Keratinocyte (primary cell): ENCODE results near the gene CTXN1. TPM values are rescaled to one million over a fixed set of nuclear protein-coding genes. Genes with fewer than 3 reads are reported as not detected.

Experiments used
- DNase-seq: peaks from one replicate; pipeline ENCODE4 v3.0.0-alpha.2; 2011; ENCODE audit warnings: low read depth, missing footprints, low spot score
- FAIRE-seq: peaks from 2 replicates; lab custom pipeline; 2011; peaks lifted over from hg19 to GRCh38; lab: Jason Lieb, UNC
- H2AFZ ChIP-seq: 2 replicates; pipeline ENCODE4 v1.6.0; 2012; ENCODE audit warnings: low read length, control low read depth, inconsistent platforms; ENCODE audit not compliant: control insufficient read depth
- H3K27ac ChIP-seq: 2 replicates; pipeline ENCODE4 v1.5.1; 2011; ENCODE audit warnings: low read length; ENCODE audit not compliant: control insufficient read depth, insufficient read depth
- H3K27me3 ChIP-seq: 3 replicates; pipeline ENCODE4 v1.6.0; 2011; ENCODE audit warnings: low read length; ENCODE audit not compliant: control insufficient read depth, insufficient read depth; ENCODE audit errors: extremely low read depth
- H3K36me3 ChIP-seq, 2 experiments: 2 replicates in 1 of 2; 3 replicates in 1 of 2; pipeline ENCODE4 v1.5.1; 2011; ENCODE audit warnings: low read length in 2 of 2, mild to moderate bottlenecking in 1 of 2; ENCODE audit not compliant: control insufficient read depth in 2 of 2, insufficient read depth in 2 of 2; ENCODE audit errors: extremely low read depth in 1 of 2
- H3K4me1 ChIP-seq: 3 replicates; pipeline ENCODE4 v1.5.1; 2011; ENCODE audit warnings: low read length; ENCODE audit not compliant: control insufficient read depth, insufficient read depth; ENCODE audit errors: extremely low read depth
- H3K4me2 ChIP-seq: 3 replicates; pipeline ENCODE4 v1.6.0; 2011; ENCODE audit warnings: low read depth, low read length; ENCODE audit not compliant: control insufficient read depth, insufficient read depth; ENCODE audit errors: extremely low read depth
- H3K4me3 ChIP-seq, 3 experiments: fragments of 200-600 bp in 1 of 3; sonication (generic) in 1 of 3; 2 replicates in 2 of 3; 3 replicates in 1 of 3; pipeline ENCODE4 v1.5.1; 2011 to 2016; ENCODE audit warnings: low read length in 3 of 3, mild to moderate bottlenecking in 3 of 3, control low read depth in 2 of 3, inconsistent platforms in 1 of 3, low read depth in 1 of 3, mixed read lengths in 1 of 3, mixed run types in 1 of 3, moderate library complexity in 1 of 3; ENCODE audit not compliant: control insufficient read depth in 2 of 3, insufficient read depth in 2 of 3; ENCODE audit errors: extremely low read depth in 1 of 3
- H3K79me2 ChIP-seq: 2 replicates; pipeline ENCODE4 v1.6.0; 2012; ENCODE audit warnings: low read length; ENCODE audit not compliant: control insufficient read depth, insufficient read depth
- H3K9ac ChIP-seq: 3 replicates; pipeline ENCODE4 v1.6.0; 2011; ENCODE audit warnings: low read length; ENCODE audit not compliant: control insufficient read depth, insufficient read depth; ENCODE audit errors: extremely low read depth
- H3K9me1 ChIP-seq: 3 replicates; pipeline ENCODE4 v1.6.0; 2011; ENCODE audit warnings: low read length; ENCODE audit not compliant: control insufficient read depth, insufficient read depth; ENCODE audit errors: extremely low read depth
- H3K9me3 ChIP-seq: 2 replicates; pipeline ENCODE4 v1.5.1; 2012; ENCODE audit warnings: low read depth, low read length; ENCODE audit not compliant: control insufficient read depth
- H4K20me1 ChIP-seq: 3 replicates; pipeline ENCODE4 v1.6.0; 2011; ENCODE audit warnings: low read length; ENCODE audit not compliant: control insufficient read depth, insufficient read depth; ENCODE audit errors: extremely low read depth
- EZH2 ChIP-seq: IDR thresholded peaks from one replicate; pipeline ENCODE4 v1.6.1; 2012; ENCODE audit warnings: inconsistent platforms, mild to moderate bottlenecking, low read length, moderate library complexity
- dilution Hi-C: fragments of 300-500 bp; cut with MboI; formaldehyde crosslinking; loops from one replicate; pipeline ENCODE4 v1.7.0; 2020; ENCODE audit warnings: low sequenced_read_pairs; ENCODE audit not compliant: extremely low pct_ligation_motif_present
- polyA plus RNA-seq, 5 experiments: library from polyadenylated mRNA; depleted of rRNA in 3 of 5; stranded (reverse) in 3 of 5; stranded (forward) in 1 of 5; unstranded in 1 of 5; fragments of >200 nt; gene quantifications; 1 replicate in 1 of 5; 2 replicates in 3 of 5; 3 replicates in 1 of 5; pipeline versions ENCODE4 v1.2.1 to v1.2.3, GENCODE V29; 2011 to 2012; ENCODE audit warnings: missing spikeins in 2 of 5, low read depth in 1 of 5, low replicate concordance in 1 of 5
- TF ChIP-seq, protein P1 (sequence below), 3 experiments: IDR thresholded peaks in 1 of 3; conservative IDR thresholded peaks in 1 of 3; optimal IDR thresholded peaks in 1 of 3; 2 replicates in 2 of 3; 3 replicates in 1 of 3; pipeline versions ENCODE3 to v1.5.1; 2011; ENCODE audit warnings: low read length in 3 of 3, mild to moderate bottlenecking in 3 of 3, moderate library complexity in 2 of 3, control low read depth in 1 of 3, inconsistent platforms in 1 of 3; ENCODE audit not compliant: insufficient read depth in 2 of 3; ENCODE audit errors: extremely low read depth in 1 of 3

CTXN1 gene
- polyA plus RNA-seq, 1 donor (not counting 4 experiments of a cell fraction or from before 2014, with no cell fraction given): 0.41 TPM

DNA sequence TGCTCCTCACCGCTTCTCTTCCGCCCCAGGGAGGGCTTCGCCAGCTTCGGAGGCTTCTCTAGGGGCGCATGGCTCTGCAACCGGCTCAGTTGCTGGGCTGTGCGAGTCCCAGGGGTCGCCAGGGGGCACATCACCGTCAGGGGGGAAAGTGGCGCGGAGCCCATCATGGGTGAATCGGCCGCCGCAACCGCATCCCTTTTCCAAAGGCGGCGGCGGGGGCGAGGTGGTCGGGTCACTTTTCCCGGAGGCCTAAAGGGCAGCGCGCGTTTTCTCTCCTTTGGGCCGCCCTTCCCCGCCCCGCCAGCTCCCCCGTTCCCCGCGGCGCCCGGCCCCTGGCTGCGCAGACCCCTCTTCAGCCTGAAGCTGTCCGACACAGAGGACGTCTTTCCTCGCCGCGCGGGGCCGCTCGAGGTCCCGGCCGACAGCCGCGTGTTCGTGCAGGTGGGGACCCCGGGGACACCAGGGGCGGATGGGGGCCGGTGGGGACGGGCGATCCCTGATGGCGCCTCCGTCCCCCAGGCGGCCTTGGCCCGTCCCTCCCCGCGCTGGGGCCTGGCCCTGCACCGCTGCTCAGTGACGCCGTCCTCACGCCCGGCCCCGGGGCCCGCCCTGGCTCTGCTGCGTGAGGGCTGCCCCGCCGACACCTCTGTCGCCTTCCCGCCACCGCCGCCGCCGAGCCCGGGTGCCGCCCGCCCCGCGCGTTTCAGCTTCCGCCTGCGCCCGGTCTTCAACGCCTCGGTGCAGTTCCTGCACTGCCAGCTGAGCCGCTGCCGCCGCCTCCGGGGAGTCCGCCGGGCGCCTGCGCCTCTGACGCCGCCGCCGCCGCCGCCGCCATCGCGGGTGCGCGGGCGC lies 9.6 kb downstream of the CTXN1 start:
- TF ChIP-seq, protein P1, sequence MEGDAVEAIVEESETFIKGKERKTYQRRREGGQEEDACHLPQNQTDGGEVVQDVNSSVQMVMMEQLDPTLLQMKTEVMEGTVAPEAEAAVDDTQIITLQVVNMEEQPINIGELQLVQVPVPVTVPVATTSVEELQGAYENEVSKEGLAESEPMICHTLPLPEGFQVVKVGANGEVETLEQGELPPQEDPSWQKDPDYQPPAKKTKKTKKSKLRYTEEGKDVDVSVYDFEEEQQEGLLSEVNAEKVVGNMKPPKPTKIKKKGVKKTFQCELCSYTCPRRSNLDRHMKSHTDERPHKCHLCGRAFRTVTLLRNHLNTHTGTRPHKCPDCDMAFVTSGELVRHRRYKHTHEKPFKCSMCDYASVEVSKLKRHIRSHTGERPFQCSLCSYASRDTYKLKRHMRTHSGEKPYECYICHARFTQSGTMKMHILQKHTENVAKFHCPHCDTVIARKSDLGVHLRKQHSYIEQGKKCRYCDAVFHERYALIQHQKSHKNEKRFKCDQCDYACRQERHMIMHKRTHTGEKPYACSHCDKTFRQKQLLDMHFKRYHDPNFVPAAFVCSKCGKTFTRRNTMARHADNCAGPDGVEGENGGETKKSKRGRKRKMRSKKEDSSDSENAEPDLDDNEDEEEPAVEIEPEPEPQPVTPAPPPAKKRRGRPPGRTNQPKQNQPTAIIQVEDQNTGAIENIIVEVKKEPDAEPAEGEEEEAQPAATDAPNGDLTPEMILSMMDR (optimal IDR thresholded peaks at IDR 0.05 in 1 of 3, IDR thresholded peaks at IDR 0.05 in 1 of 3, conservative IDR thresholded peaks at IDR 0.05 in 1 of 3; ENCODE audit: extremely low read depth in 1 of 3, insufficient read depth in 2 of 3, low read length in 3 of 3): no peak
- TF ChIP-seq EZH2: peak; percentile 25
- no peak overlapping the region for H3K27ac ChIP-seq
- H3K4me3 ChIP-seq: peak overlapping the region; percentile 13 to 59 (median 37)
- H4K20me1 ChIP-seq: no peaks in the 10 kb centered on the region
- peaks cover 24% of the 10 kb centered on the region for H3K27me3 ChIP-seq
- H3K9ac ChIP-seq: peak overlapping the region; percentile 40
- peaks cover 3 to 5% of the 10 kb centered on the region in 2 experiments for H3K36me3 ChIP-seq
- H3K4me2 ChIP-seq: peak overlapping the region; percentile 81
- no peak for DNase-seq
- no peaks in the 10 kb centered on the region for H3K9me1 ChIP-seq
- no peaks in the 10 kb centered on the region for H3K9me3 ChIP-seq
- H3K4me1 ChIP-seq: peaks cover 17% of the 10 kb centered on the region
- FAIRE-seq: no peak
- dilution Hi-C loops: no loop called here
- no peaks in the 10 kb centered on the region for H3K79me2 ChIP-seq
- no peak overlapping the region for H2AFZ ChIP-seq

DNA sequence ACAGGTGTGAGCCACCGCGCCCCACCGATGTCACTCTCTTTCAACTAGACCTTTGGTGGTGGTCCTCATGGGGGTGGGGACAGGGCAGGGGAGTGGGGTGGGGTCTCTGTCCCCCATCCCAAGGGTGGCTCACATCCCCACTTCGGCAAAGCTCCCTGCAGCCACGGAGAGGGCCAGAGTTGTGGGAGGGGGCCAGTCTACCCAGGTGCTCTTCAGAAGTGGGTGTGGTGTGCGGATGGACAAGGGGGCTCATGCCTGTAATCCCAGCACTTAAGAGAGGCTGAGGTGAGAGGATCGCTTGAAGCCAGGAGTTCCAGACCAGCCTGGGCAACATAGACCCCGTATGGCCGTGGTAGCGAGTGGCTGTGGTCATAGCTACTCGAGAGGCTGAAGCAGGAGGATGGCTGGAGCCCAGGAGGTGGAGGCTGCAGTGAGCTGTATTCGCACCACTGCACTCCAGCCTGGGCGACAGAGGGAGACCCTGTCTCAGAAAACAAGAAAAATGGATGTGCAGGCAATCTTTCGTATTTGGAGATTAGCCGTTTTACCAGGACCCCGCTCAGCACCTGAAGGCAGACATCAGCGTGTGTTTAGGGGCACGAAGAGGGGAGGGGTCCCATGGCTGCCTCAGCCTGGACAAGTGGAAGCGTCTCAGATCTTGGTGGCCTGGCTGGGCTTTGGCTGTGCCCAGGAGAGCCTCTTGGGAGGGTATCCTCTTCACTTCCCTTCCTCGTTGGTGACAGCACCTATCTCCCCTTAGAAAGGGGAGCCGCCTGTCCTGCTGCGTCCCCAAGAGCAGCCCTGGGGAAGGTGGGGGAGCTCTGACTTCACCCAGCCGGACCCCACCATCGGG lies 10.5 kb downstream of the CTXN1 start:
- TF ChIP-seq EZH2: peak; percentile 65
- TF ChIP-seq, protein P1 (optimal IDR thresholded peaks at IDR 0.05 in 1 of 3, IDR thresholded peaks at IDR 0.05 in 1 of 3, conservative IDR thresholded peaks at IDR 0.05 in 1 of 3; ENCODE audit: extremely low read depth in 1 of 3, insufficient read depth in 2 of 3, low read length in 3 of 3): no peak
- Histone ChIP-seq H3K79me2 (no peaks in the 10 kb centered on the region), H3K9ac (peak overlapping the region; percentile 40), H3K4me1 (peaks cover 15% of the 10 kb centered on the region), H3K27ac (no peak overlapping the region), H3K36me3 (peaks cover 3 to 5% of the 10 kb centered on the region in 2 experiments), H4K20me1 (no peaks in the 10 kb centered on the region), H3K4me2 (peak overlapping the region; percentile 81), H3K9me3 (no peaks in the 10 kb centered on the region), H2AFZ (no peak overlapping the region), H3K27me3 (peaks cover 24% of the 10 kb centered on the region), H3K4me3 (peak overlapping the region in 1 of 3 experiments; percentile 59), H3K9me1 (no peaks in the 10 kb centered on the region)
- dilution Hi-C loops: no loop called here
- no peak for DNase-seq
- FAIRE-seq: no peak
